GM03348 (cell line): ENCODE measurements around the gene SCPEP1.

Experiments
- DNase-seq: peaks from one replicate; pipeline ENCODE4 v3.0.0; 2012; ENCODE audit warnings: low spot score

The SCPEP1 gene

DNA sequence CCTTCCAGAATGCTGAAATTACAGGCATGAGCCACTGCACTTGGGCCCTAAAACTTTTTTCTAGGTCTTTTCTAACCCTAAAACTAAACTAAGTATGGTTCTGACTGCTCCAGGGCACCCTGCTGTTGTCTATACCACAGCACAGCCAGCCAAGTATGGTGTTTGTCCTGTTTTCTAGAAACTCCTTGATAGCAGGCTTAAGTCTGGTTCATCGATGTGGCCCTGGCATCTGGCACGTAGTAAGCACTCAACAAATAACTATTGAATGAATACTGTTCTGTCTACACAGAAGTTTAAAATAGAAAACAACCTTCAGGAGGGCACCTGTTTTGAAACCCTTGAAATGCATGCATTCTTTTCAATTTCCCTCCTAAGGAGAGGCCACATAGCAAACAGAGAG, 62.6 kb downstream of the SCPEP1 start:
- no peak for DNase-seq

DNA sequence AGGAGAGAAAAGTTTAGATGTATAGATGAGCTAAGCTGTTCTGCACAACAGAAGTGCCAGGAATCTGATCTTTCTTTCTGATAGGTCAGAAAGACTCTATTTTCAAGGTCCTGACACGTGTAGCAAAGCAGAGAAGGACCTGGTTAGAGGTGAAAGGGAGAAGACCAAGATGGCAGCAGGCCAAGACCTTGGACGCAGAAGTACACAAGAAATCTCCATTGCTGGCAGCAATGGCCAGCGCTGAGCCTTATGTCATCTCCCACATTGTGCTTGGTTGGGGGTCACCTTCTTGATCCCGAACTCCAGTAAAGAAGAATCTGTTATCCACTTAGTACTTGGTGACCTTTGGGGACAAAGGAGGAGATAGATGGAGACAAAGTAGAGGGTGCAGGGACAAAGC, 65.3 kb downstream of the SCPEP1 start:
- no peak for DNase-seq

DNA sequence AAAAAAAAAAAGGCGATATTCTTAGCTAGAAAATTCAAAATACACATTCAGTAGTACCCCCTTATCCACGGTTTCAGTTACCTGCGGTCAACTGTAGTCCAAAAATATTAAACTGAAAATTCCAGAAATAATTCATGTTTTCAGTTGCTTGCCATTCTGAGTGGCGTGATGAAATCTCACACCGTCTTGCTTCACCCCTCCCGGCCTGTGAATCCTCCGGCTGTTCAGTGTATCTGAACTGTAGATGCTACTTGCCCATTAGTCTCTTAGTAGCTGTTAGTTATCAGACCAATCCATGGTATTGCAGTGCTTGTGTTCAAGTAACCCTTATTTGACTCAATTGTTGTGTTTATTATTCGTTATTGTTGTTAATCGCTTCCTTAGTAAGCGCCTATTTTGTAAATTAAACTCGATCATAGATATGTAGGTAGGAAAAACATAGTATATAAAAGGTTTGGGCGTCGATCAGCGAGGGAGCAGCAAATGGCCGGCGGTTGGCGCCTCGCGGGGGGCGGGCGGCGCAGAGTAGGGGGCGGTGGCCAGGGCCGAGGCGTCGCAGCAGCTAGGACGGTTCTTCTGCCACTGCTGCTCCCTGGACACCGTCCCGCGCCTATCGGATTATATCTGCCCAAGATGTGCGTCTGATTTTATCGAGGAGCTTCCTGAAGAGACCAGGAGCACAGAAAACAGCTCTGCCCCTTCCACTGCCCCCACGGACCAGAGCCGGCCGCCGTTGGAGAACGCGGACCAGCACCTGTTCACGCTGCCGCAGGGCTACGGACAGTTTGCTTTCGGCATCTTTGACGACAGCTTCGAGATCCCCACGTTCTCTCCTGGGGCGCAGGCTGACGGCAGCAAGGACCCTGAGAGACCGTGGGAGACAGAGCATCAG, 67.3 kb downstream of the SCPEP1 start:
- no peak for DNase-seq

DNA sequence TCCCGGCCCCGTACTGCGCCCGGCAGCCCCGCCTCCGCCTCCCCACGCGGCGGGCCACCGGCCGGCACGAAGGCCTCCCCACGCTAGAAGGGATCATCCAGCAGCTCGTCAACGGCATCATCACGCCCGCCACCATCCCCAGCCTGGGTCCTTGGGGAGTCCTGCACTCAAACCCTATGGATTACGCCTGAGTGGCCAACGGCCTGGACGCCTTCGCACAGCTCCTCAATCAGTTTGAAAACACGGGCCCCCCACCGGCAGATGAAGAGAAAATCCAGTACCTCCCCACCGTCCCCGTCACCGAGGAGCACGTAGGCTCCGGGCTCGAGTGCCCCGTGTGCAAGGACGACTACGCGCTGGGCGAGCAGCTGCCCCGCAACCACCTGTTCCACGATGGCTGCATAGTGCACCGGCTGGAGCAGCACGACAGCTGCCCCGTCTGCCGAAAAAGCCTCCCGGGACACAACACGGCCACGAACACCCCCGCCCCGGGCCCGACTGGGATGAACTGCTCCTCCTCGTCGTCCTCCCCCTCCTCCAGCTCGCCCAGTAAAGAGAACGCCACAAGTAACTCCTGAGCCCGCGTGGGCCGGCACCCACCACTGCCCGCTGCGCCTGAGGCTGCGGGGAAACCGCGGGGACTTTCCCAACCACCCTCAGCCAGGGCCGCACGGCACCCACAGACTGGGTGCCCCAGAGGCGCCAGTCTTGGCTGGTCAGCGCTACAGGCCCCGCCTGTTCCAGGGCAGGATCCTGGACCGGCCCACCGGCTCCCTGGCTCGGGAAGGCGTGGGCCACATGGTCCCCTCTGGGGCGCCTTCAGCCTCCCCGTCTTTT, 68.2 kb downstream of the SCPEP1 start:
- peak; percentile 31 for DNase-seq

DNA sequence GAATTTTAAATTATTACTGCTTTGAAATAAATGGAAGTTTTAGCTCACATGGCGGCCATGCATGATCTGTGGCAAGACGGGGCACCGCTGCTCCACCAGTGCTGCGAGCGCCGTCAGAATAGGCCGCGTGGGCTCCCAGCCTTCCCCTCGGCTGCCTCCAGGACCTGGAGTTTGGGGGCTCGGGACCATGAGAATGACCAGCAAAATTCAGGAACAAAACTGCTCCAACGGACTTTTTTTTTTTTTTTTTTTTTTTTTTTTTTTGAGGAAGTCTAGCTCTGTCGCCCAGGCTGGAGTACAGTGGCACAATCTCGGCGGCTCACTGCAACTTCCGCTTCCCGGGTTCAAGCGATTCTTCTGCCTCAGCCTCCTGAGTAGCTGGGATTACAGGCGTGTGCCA, 68.8 kb downstream of the SCPEP1 start:
- no peak for DNase-seq

DNA sequence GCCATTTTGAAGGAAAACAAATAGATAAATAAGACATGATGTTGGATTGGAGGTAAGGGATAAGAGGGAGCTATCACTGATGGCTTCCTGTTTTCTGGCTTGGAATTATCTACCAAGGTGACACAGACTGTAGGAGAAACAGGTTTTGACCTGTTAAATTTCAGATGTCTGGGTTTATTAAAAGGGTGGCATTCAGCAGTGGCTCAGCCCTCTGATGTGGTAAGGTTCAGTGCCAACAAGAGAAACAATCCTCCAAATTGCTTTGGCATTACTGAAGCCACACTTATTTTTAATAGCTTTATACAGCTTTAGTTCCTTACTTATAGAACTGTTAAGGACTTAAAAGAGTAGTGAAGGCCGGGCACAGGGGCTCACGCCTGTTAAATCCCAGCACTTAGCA, 70.2 kb downstream of the SCPEP1 start:
- DNase-seq, result no peak

DNA sequence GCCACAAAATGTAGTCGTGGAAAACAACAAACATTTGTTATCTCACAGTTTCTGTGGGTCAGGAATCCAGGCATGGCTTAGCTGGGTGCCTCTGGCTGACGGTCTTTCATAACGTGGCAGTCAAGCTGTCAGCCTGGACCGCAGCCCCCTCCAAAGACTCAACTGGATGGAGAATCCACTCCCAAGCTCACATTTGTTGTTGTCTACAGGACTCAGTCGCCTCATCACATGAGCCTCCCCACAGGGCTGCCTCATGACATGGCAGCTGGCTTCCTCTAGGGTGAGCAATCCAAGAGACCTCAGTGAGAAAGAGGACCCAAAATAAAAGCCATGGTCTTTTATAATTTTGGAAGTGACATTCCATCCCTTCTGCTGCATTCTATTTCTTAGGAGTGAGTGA, 72.4 kb downstream of the SCPEP1 start:
- no peak for DNase-seq

DNA sequence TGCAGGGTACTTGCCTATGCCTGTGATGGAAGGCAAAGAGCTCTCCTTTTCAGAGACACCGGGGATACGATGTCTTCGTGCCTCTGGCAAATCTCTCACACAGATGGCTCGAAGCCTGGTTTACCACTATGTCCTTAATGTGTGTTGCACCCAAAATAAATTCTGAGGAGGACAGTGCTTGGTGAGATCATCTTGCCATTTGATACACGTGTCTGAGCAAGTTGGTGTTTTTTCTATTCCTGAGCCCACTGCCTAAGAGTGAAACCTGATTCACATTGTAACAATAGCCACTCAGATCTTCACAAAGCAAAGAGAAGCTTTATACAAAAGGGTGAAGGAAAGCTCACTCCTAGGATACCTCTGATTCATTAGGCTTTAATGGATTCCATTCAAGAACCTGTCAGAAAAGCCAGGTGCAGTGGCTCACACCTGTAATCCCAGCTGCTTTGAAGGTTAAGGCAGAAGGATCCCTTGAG, 74.0 kb downstream of the SCPEP1 start:
- DNase-seq, result no peak
